HG03565 (cell line): ENCODE data around the gene ZSCAN10.
"Not testable (repeated sequence)": the region's sequence is repeated elsewhere in the genome, so short reads cannot be mapped to it uniquely, and the experiment has no call there.

ENCODE experiments used
- ATAC-seq: cut with Tn5 transposase; IDR thresholded peaks from one replicate; pipeline ENCODE4 v1.9.1; 2021; ENCODE audit warnings: mild to moderate bottlenecking, moderate library complexity; ENCODE audit not compliant: unreplicated experiment

Gene ZSCAN10

DNA sequence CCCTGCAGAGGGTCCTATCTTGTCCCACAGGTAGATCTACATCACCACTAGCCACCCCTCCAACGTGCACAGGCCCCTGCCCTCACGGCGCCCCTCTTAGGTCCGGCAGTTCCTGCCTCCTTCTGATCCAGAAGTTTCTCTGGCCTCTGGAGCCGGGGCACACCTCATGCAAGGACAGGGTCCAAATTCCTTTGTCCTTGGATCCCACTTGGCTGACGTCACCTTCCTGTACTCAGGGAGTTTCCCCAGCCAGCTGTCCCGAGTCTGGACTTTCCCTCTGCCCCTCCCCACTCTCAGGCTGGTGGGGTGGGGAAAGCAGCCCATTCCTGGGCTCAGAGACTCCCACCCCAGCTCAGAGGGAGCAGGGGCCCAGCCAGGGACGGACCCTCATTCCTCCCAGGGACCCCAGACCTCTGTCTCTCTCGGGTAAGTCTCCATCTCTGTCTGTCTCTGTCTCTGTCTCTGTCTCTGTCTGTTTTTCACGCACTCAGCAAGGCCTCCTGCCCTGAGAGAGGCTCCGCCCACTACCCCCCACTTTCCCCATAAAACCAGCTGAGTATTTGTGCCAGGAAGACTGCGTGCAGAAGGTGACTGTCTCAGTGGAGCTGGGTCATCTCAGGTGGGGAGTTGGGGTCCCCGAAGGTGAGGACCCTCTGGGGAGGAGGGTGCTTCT is 33.9 kb downstream of the ZSCAN10 start, which contains the start of gene IL32:
Gene IL32, plus strand, starts transcription at position 572 of the 673 bp plus-strand sequence. CDS start 172 bp downstream, outside the sequence.
- ATAC-seq, result no peak

DNA sequence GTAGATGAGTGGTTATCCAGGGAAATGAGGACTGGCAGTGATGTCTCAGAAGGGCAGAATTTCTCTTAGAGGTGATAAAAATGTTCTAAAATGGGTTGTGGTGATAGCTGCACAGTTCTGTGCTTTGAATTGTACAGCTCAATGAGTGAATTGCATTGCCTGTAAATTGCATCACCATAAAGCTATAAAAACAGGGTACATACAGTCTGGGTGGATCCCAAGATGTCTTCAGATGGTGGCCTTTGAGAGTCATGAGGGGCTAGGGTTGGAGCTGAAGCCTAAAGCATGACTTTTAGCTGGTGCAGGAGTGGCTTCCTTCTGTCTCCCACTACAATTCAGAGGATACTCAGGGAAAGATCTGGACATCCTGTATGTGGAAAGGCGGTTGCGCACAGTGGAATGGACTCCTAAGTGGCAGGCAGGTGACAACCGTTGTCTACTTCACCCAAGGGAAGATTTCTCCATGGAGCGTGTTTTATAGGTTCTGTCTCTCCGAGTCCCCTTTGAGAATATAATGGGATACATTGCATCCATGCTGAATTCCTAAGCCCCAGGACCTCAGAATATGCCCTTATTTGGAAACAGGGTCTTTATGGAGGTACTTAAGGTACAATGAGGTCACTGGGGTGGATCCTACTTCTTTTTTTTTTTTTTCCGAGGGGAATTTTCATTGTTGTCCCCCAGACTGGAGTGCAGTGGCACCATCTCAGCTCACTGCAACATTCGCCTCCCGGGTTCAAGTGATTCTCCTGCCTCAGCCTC is 35.3 kb downstream of the ZSCAN10 start:
- ATAC-seq, result no peak

DNA sequence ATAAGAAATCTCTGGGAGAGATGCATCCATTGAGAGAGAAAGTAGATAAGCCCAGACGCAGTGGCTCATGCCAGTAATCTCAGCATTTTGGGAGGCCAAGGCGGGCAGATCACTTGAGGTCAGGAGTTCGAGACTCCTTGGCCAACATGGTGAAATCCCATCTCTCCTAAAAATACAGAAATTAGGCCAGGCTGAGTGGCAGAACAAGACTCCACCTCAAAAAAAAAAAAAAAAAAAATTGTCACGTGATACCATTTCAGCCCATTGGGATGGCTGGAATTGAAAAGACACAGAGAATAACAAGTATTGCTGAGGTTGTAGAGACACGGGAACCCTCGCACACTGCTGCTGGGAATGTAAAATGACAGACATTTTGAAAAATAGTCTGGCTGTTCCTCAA is 36.5 kb downstream of the ZSCAN10 start:
- no peak for ATAC-seq

DNA sequence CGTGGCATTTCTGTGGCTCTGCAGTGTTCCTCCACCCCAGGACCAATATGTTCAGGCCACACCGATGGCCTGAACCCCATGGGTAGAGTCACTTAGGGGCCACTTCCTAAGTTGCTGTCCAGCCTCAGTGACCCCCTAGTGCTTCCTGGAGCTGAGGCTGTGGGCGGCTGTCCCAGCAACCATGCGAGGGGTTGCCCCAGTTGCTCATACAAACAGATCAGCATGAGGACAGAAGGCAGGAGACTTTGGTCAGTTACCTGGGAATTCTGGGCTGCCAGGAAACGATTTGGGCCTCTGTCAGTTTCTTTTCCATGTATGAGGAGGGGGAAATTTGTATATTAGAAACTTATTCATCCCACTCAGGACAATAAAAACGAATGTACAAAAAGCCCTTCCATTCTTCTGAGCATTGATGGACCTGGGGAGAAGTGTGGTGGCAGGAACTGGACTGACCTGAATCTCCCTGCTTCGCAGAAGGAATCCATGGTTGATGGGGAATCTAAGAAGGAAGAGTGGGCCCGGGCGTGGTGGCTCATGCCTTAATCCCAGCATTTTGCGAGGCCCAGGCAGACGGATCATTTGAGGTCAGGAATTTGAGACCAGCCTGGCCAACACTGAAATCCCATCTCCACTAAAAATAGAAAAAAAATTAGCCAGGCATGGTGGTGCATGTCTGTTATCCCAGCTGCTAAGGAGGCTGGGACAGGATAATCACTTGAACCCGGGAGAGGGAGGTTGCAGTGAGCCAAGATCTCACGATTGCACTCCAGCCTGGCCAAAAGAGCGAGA is 38.6 kb downstream of the ZSCAN10 start:
- no peak for ATAC-seq

DNA sequence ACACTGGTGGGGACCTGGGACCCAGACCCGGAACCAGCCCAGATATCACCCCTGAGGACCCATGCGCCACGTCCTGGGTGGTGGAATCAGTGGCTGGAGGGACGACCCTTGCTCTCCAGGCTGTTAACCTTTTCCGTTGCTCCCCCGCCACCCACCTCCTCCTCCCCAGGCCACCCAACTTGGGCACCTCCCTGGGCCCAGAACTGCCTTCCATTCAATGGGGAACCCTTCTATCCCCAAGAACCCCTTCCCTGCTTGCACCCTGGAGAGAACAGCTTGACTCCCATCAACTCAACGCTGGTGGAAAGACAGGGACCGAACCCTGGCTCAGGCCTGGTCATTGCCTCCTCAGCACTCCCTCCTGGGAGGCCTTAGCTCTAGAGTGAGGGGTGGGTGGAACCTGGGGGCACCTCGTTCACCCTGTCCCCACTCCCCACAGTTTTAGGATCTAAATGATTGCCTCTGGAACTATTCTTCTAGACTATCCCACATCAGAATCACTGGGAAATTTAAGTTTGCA is 39.3 kb downstream of the ZSCAN10 start:
- ATAC-seq, result no peak

DNA sequence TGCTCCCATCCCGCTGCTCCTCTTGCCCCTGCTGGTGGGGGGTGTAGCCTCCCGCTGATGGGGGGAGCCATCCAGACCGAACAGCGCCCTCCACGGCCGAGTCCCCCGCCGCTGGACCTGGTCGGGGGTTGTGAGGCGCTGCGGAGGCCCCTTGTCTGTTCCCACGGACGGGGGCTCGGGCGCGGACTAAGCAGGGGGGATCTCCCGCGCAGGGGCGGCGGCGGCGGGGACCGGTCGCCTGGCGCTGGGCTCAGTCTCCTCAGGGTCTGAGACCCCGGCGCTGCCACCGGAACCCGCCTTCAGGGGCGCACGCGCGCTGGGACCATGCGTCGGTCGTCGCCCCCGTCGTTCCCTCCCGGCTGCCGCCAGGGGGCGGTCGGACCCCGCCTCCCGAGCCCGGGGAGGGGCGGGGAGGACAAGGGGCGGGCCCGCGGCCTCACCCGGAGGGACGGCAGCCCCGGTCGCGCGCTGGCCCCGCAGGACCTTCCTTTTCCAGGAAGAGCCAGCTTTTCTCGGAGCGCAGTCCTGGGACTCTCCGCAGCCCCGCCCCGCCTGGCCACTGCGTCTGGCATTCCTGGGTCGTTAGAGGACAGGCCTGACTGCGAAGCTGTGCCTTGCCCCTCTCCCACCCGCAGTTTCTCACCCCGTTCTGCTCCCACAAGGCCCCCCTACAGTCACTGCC is 39.9 kb downstream of the ZSCAN10 start:
- peak; percentile 86 for ATAC-seq

DNA sequence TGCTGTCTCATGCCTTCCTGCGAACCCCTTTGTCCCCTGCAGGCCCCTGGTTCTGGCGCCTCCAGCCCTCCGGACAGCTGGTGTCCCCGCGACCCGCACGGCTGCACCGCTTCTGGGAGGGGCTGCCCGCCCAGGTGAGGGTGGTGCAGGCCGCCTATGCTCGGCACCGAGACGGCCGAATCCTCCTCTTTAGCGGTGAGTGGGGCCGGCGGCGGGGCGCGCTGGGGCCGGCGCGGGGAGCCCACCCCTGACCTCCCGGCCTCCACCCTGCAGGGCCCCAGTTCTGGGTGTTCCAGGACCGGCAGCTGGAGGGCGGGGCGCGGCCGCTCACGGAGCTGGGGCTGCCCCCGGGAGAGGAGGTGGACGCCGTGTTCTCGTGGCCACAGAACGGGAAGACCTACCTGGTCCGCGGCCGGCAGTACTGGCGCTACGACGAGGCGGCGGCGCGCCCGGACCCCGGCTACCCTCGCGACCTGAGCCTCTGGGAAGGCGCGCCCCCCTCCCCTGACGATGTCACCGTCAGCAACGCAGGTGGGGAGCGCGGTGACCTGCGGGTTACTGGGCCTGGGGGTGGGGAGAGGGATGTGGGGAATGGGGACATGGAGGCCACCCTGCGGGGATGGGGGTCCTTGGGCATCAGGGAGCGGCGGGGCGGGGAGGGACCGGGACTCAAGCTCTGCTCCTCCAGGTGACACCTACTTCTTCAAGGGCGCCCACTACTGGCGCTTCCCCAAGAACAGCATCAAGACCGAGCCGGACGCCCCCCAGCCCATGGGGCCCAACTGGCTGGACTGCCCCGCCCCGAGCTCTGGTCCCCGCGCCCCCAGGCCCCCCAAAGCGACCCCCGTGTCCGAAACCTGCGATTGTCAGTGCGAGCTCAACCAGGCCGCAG is 40.7 kb downstream of the ZSCAN10 start:
- no peak for ATAC-seq

DNA sequence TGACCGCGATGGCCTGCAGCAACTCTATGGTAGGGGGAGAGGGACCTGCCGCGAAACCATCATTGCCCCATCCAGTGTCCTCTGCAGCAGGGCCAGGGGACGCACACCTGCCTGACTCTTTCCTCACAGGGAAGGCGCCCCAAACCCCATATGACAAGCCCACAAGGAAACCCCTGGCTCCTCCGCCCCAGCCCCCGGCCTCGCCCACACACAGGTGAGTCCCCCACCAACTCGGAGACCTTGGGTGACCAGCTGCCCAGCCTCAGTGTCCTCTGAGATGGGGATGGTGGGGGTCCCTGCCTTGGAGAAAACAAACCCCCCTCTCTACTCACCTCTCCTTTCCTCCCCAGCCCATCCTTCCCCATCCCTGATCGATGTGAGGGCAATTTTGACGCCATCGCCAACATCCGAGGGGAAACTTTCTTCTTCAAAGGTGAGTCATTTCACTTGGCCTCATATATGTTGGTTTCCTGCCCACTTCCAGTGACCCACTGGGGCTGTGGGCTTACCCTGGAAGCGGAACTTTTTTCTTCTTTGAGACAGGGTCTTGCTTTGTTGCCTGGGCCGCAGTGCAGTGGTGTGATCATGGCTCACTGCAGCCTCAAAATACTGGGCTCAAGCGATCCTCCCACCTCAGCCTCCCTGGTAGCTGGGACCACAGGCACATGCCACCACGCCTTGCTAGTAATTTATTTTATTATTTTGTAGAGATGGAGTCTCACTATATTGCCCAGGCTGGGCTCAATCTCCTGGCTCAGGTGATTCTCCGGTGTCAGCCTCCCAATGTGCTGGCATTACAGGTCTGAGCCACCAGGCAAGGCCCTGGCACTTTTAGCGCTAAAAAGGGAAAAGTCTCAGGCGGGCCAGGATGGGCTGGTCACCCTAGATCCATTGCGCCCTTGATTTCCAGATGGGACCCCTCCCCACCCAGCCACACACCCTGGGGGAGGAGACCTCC is 41.6 kb downstream of the ZSCAN10 start:
- ATAC-seq, result no peak

DNA sequence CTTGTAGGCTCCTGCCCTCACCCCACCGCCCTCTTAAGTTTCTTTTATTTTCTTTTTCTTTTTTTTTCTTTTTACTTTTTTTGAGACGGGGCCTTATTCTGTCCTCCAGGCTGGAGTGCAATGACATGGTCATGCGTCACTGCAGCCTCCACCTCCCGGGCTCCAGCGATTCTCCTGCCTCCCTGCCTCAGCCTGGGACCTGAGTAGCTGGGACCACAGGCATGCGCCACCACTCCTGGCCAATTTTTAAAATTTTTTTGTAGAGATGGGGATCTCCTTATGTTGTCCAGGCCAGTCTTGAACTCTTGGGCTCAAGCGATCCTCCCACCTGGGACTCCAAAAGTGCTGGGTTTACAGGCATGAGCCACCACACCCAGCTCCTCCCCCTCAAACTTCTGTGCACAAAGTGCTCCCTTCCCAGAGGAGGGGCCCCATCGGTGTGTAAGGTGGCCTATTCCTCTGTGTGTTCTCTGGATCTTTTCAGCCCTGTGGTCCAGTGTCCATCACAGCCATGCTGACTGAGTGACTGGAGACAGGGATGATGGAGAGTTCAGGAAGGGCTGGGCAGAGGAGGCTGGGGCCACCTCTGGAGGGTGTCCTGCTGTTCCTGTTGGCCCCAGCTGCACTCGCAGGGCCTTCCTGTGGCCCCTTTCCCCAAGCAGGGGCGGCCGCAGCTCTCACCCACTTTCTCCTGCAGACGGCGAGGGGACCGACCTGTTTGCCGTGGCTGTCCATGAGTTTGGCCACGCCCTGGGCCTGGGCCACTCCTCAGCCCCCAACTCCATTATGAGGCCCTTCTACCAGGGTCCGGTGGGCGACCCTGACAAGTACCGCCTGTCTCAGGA is 42.5 kb downstream of the ZSCAN10 start:
- no peak for ATAC-seq

DNA sequence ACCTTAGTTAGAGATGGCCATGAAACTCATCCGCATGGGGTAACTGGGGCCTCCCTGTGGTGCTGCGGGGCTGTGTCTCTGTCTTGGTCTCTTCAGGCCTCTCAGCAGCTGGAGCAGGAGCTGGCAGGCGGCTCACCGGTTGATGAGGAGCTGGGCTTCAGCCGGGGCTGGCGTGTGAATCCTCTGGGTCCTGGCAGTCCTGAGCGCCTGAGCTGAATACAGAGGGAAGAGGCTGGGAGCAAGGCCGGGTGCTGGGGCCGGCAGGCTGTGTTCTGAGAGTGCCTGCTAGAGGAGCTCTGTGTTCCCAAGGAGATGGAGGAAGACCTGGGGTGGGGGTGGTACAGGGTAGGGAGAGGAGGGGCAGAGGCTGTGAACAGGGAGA is 43.4 kb downstream of the ZSCAN10 start:
- ATAC-seq, result not testable (repeated sequence)

DNA sequence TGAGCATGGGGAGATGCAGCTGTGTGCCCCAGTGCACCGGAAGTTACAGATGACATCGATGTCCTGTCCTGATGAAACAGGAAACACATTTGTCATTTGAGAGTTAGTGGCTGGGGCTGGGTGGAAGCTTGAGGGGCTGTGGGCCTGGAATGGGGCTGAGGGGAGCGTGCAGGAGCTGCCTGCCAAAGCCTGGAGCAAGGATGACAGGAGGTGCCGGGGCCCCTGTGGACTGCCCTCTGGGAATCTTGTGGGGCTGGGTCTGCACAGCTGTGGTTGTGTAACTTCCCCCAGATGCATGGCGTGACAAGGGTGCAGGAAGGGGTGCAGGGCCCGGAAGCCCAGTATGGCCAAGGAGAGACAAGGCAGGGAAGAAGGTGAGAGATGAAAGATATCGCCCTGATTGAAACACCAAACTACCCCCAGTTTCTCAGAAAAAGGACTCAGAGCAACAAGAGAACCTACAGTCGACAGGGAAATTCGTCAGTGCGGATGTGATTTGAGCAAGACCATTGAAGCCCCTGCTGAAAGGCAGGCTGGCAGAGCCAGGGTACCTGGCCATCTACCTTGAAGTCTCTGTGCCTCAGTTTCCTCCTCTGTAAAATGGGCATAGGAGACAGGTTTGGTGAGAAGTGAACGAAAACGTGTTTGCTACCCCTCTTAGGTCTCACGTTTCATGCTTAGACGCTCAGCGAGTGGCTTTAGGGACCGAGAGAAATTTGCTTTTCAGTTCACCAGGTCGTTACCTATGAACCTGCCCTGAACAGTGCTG is 43.9 kb downstream of the ZSCAN10 start:
- no peak for ATAC-seq

DNA sequence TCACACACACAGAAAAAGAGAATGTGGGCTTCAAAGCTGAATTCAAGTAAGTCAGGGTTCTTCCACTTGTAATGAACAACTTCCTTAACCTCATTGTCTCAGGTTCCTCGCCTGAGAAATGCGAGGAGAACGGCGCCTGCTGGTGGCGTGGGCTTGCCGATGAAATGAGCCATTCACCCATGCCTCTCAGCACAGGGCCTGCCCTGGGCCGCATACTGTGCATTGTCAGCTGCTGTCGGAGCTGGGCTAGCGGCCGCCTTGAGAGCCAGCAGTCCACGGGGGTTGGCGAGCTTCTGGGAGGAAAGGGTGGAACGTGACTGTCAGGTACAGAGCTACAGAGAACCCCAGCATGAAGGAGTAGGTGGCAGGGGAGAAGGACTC is 45.8 kb downstream of the ZSCAN10 start:
- ATAC-seq, result not testable (repeated sequence)

DNA sequence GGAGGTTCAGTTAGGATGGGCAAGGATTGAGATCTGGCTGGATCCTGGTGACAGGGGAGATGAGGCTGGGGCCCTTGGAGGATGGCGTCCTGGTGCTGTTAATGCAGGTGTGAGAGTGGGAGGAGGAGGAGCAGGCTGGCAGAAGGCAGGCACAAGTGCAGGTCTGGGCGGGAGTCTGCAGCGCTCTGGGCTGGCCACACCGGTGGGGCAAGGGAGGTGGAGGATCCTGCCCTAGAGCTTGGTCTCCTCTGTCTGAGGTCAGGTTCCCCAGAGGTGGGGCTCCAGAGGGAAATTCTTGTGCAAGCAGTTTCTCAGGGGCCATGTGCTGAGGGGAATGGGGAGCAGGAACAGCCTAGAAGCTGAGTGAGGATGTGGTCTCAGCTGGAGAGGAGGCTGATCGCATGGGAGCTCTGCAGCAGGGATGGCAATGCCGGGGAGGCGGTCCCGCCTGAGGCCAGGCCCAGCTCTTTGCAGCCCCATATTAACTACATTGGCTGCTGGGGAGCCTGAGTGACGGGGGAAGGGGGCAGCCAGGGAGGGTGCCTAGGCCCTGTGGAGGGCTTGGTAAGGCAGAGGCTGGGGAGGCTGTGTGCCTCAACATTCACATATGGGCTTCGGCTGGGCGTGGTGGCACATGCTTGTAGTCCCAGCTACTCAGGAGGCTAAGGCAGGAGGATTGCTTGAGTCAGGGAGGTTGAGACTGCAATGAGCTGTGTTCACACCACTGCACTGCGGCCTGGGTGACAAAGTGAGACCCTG is 46.3 kb downstream of the ZSCAN10 start:
- ATAC-seq, result not testable (repeated sequence)

DNA sequence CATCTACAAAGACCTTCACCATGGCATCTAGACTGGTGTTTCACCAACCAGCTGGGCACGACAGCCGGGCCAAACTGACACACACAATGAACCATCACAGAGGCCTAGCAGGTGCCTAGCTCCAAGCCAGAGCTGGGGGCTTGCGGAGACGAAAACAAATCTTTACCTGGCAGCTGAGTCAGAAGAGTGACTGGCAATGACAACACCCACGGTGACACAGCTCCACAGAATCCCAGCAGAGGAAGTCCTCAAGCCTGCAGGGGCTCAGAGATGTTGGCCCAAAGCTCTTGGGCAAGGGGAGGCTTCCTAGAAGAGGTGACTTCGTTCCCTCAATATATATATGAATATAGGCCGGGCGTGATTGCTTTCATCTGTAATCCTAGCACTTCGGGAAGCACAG is 47.6 kb downstream of the ZSCAN10 start:
- no peak for ATAC-seq

DNA sequence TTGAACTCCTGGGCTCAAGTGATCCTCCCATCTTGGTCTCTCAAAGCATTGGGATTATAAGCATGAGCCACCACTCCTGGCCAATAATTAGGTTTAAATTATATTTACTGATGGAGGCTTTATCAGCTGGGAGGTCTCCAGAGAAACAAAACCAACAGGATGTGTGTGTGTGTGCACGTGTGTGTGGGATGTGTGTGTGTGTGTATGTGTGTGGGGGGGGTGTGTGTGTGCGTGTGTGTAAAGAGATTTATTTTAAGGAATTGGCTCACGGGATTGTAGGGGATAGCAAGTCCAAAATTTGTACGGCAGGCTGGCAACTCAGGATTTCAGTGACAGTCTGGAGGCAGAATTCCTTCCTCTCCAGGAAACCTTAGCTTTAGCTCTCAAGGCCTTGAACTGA is 48.1 kb downstream of the ZSCAN10 start:
- ATAC-seq, result no peak

DNA sequence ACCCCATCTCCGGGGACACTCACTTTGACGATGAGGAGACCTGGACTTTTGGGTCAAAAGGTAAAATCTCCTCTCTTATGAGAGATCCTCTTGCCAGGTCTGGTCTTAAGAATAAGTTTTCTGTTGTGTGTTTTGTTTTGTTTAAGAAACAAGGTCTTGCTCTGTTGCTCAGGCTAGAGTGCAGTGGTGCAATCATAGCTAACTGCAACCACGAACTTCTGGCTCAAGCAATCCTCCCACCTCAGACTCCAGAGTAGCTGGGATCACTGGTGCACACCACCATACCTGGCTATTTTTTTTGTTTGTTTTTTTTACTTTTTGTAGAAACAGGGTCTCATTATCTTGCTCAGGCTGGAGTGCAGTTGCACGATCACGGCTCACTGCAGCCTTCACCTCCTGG is 48.6 kb downstream of the ZSCAN10 start:
- no peak for ATAC-seq
